GM13977 (cell line): ENCODE results near the gene FIGN.

Experiments
- DNase-seq: peaks from one replicate; pipeline ENCODE4 v3.0.0; 2012; ENCODE audit warnings: low spot score
- CTCF ChIP-seq: IDR thresholded peaks from 2 replicates; pipeline ENCODE4 v1.5.1; 2012; ENCODE audit warnings: mild to moderate bottlenecking, control low read depth; ENCODE audit not compliant: insufficient read depth; ENCODE audit errors: extremely low read depth, missing control alignments
- in situ Hi-C: fragments of 300-500 bp; cut with MboI; formaldehyde crosslinking; loops from one replicate; pipeline ENCODE4 v1.12.0; 2022; ENCODE audit warnings: low sequenced_read_pairs, low pct_unique_long_range_greater_than_20kb, mixed read lengths, inconsistent platforms; ENCODE audit not compliant: unreplicated experiment

Gene FIGN

GRCh38 chr2:163735685-163736432 is at the start of gene FIGN:
Gene FIGN (minus strand): TSS chr2:163736008. CDS start chr2:163734927, 1,081 bp downstream.
- no peak for TF ChIP-seq CTCF
- DNase-seq = peak; percentile 41

GRCh38 chr2:163785162-163785561 is 49.4 kb upstream of the FIGN start:
- in situ Hi-C loops = no loop called here
- no peak for TF ChIP-seq CTCF
- no peak for DNase-seq

More at GRCh38 chr2:163735685-163736432, at the start of gene FIGN:
- in situ Hi-C loops = no loop called here

GRCh38 chr2:163779970-163780597 is 44.3 kb upstream of the FIGN start:
- no peak for TF ChIP-seq CTCF
- in situ Hi-C loops = no loop called here
- no peak for DNase-seq

GRCh38 chr2:163778045-163778781 is 42.4 kb upstream of the FIGN start:
- no peak for TF ChIP-seq CTCF
- in situ Hi-C loops = no loop called here
- DNase-seq = no peak

GRCh38 chr2:163775304-163775703 is 39.5 kb upstream of the FIGN start:
- no peak for TF ChIP-seq CTCF
- in situ Hi-C loops = no loop called here
- DNase-seq = no peak

GRCh38 chr2:163774862-163775261 is 39.1 kb upstream of the FIGN start:
- no peak for DNase-seq
- in situ Hi-C loops = no loop called here

More at GRCh38 chr2:163774862-163775261, 39.1 kb upstream of the FIGN start:
- TF ChIP-seq CTCF = no peak
